Measurements from ENCODE around the gene USP32.
A peak's percentile ranks its signal among the peaks of the same experiment; 100 is the strongest.

USP32 gene

GRCh38 chr17:60137731-60138130, 254.2 kb downstream of the USP32 start:
- no peak overlapping the region for H3K4me3 ChIP-seq (ENCODE audit: low read depth, low read length)
- no peak for TF ChIP-seq CTCF (IDR thresholded peaks at IDR 0.05; ENCODE audit: insufficient read depth, low read depth, low read length, missing control alignments)
- DNase-seq (ENCODE audit: low read depth) = no peak

GRCh38 chr17:60135951-60136666, 255.8 kb downstream of the USP32 start:
- no peak for DNase-seq (ENCODE audit: low read depth)
- peak overlapping the region; percentile 57; the same call in 1 of the 2 replicates for H3K4me3 ChIP-seq (ENCODE audit: low read depth, low read length)
- TF ChIP-seq CTCF (IDR thresholded peaks at IDR 0.05; ENCODE audit: insufficient read depth, low read depth, low read length, missing control alignments) = no peak

GRCh38 chr17:60135151-60135950, 256.6 kb downstream of the USP32 start:
- H3K4me3 ChIP-seq (ENCODE audit: low read depth, low read length) = peak overlapping the region; percentile 57
- no peak for TF ChIP-seq CTCF (IDR thresholded peaks at IDR 0.05; ENCODE audit: insufficient read depth, low read depth, low read length, missing control alignments)
- DNase-seq (ENCODE audit: low read depth) = peak; percentile 88

GRCh38 chr17:60134396-60135150, 257.4 kb downstream of the USP32 start:
- TF ChIP-seq CTCF (IDR thresholded peaks at IDR 0.05; ENCODE audit: insufficient read depth, low read depth, low read length, missing control alignments) = no peak
- H3K4me3 ChIP-seq (ENCODE audit: low read depth, low read length) = peak overlapping the region; percentile 57
- DNase-seq (ENCODE audit: low read depth) = no peak

- DNase-seq (ENCODE audit: low read depth) = no peak
- H3K4me3 ChIP-seq (ENCODE audit: low read depth, low read length) = no peak overlapping the region
- no peak for TF ChIP-seq CTCF (IDR thresholded peaks at IDR 0.05; ENCODE audit: insufficient read depth, low read depth, low read length, missing control alignments)
Measured at GRCh38 chr17:60130466-60130865, 261.5 kb downstream of the USP32 start.

GRCh38 chr17:60129164-60129563, 262.8 kb downstream of the USP32 start:
- H3K4me3 ChIP-seq (ENCODE audit: low read depth, low read length) = no peak overlapping the region
- TF ChIP-seq CTCF (IDR thresholded peaks at IDR 0.05; ENCODE audit: insufficient read depth, low read depth, low read length, missing control alignments) = no peak
- DNase-seq (ENCODE audit: low read depth) = no peak
